ENCODE data around the gene BZW2.
A peak's percentile ranks its signal among the peaks of the same experiment; 100 is the strongest.

Gene BZW2

DNA sequence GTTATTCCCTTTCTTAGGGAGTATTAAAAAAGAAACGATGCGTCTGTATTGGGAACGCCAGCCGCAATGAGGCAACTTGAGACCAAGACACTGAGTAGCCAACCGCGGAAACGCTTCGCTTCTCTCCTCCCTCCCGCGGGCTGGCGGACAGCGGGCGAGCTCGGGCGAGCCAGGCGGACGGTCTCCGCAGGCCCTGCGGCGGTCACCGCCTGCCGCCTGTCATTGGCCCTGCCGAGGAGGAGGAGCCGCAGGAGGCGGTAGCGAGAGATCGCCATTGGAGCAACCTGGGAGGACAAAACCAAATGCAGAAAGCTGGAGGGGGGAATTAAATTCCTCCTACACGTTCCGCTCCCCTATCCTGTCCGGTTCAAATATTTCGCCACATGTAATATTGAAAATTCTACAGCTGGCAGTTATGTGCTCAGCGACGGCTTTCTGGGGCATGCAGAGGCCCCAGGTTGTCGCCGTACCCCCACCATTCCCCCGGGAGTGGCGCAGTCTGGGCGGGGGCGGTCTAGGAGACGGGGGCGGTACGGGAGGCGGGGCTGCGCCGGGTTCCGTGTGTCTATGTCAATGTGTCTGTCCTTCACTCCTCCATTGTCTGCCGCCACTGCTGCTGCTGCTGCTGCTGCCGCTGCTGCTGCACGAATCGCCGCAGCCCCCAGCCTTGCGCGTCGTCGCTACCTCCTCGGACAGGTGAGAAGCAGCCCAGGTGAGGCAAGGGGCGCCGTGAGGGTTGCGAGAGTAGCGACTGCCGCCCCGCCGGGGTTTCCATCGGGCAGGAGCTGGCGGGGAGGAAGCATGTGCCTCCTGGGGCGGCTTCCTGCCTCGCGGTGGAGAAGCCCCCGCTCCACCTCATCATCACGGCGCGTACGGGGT lies at the start of gene BZW2, which contains the start of gene ANKMY2:
TSS of gene BZW2 (plus strand) at position 589 of the 879 bp plus-strand sequence. CDS start 19,263 bp downstream, outside the sequence.
TSS of gene ANKMY2 (minus strand) at position 162 of the 879 bp plus-strand sequence. CDS start 181 bp downstream, outside the sequence.
- peak; percentile 96 for DNase-seq (ENCODE audit: low spot score)

GRCh38 chr7:16598015-16598414 lies 48.0 kb upstream of the BZW2 start:
- no peak for DNase-seq (ENCODE audit: low spot score)

- DNase-seq (ENCODE audit: low spot score), result no peak
These were observed 46.1 kb upstream of the BZW2 start for GRCh38 chr7:16599860-16600259.

GRCh38 chr7:16603633-16604032 lies 42.3 kb upstream of the BZW2 start:
- no peak for DNase-seq (ENCODE audit: low spot score)

GRCh38 chr7:16604054-16604453 lies 41.9 kb upstream of the BZW2 start:
- DNase-seq (ENCODE audit: low spot score), result peak; percentile 56

- no peak for DNase-seq (ENCODE audit: low spot score)
These were observed 39.3 kb upstream of the BZW2 start for GRCh38 chr7:16606704-16607103.

- DNase-seq (ENCODE audit: low spot score), result no peak
These were observed 36.0 kb upstream of the BZW2 start for GRCh38 chr7:16609842-16610450.

GRCh38 chr7:16611711-16612110 lies 34.3 kb upstream of the BZW2 start:
- no peak for DNase-seq (ENCODE audit: low spot score)

DNA sequence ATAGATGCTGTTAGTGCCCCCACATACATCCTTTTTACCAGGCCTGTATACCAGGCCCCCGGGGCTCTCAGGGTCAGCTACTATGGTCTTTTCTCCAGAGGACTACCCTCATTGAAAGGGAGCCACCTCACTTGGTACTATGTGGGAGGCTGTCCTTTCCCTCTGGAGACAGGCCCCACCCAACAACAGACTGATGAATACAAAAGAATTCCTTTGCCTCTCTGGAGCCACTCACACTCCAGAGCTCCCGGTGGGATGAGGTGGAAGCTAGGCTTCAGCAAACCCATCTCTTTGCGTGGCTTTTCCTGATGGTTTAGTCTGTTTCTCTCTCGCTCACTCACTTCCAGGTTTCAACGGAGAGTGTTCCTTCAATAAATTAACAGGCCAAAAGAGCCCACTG lies 30.8 kb upstream of the BZW2 start:
- no peak for DNase-seq (ENCODE audit: low spot score)

- DNase-seq (ENCODE audit: low spot score), result no peak
These were observed 29.9 kb upstream of the BZW2 start for GRCh38 chr7:16616122-16616521.

DNA sequence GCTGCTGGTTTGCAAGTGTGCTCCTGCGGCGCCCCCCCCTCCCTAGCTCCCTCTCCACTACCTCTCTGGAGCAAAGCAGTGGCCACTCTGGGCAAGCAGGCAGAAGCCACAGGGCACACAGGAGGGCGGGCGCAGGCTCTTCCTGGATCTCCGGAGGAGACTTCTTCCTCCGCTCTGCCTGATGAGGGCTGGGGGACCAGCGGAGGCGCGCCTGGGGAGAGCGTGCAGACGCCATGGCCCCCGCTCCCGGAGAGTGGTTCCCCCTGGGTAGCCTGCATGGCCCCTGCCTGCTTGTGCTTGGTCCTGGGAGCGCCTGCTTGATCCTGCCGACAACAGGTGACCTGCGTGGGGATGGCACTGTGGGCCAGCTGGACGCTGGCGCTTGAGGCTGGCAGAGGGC lies 29.4 kb upstream of the BZW2 start:
- DNase-seq (ENCODE audit: low spot score), result no peak

DNA sequence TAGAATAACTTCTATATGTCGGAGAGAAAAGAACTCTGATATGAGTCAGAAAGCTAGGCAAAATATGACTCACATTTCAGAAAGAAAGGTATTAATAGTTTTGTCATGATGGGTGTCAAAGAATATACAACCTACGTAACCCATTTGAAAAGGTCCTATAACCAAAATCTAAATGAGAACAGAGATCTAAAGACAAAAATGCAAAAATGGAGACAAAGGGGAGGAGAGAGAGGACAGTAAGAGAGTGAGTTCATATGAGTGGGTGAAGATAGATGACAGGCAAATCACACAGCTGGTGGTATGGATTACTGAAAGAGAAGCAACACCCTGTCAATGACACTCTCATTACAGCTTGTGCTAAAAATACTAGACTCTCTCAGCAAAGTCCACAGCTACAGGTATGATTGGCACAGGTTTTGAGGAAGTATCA lies 26.0 kb upstream of the BZW2 start:
- DNase-seq (ENCODE audit: low spot score), result no peak

GRCh38 chr7:16626388-16626787 lies 19.6 kb upstream of the BZW2 start:
- DNase-seq (ENCODE audit: low spot score), result no peak

- DNase-seq (ENCODE audit: low spot score), result no peak
These were observed 18.7 kb upstream of the BZW2 start for GRCh38 chr7:16627236-16627635.

DNA sequence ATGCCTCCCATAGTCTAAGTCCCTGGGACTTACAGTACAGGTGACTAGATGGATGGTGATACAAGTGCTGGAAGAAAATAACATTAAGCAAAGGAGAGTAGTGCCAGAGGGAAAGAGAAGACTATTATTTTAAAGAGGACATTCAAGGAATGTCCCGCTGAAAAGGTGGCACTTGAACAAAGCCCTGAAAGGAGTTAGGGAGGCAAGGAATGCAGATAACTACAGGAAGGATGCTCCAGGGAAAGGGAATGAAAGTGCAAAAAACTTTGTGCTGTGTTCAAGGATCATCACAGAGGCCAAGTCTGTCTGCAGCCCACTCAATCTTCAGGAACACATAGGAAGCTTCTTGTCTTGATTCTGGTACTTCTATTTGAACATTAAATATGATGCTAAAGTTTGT lies 15.3 kb upstream of the BZW2 start:
- DNase-seq (ENCODE audit: low spot score), result no peak

- no peak for DNase-seq (ENCODE audit: low spot score)
These were observed 11.7 kb upstream of the BZW2 start for GRCh38 chr7:16634271-16634738.

DNA sequence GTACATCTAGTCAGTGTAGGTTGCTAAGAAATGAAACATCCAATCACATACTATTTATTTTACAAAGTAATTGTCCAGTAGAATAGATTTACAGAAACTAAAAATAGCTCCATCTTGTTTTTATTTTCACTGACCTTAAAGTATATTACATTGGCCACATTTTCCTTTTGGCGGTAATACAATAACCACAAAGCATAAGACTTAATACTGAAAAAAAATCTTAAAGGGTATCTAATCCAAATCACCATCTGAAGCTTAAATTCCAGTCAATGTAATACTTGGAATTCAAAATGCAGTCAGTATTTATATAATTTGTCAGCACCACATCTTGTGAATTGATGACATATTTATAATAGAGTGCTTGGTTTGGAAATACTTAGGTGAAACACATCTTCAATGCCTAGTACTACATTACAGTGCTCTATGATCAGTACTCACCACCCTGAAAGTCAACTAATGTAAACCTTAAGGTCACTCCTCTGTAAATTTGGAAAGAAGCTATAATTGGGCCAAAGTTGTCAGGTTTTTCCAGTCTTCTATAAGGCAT lies 9.4 kb upstream of the BZW2 start:
- DNase-seq (ENCODE audit: low spot score), result no peak

- DNase-seq (ENCODE audit: low spot score), result no peak
These were observed 8.6 kb upstream of the BZW2 start for GRCh38 chr7:16637379-16637778.

DNA sequence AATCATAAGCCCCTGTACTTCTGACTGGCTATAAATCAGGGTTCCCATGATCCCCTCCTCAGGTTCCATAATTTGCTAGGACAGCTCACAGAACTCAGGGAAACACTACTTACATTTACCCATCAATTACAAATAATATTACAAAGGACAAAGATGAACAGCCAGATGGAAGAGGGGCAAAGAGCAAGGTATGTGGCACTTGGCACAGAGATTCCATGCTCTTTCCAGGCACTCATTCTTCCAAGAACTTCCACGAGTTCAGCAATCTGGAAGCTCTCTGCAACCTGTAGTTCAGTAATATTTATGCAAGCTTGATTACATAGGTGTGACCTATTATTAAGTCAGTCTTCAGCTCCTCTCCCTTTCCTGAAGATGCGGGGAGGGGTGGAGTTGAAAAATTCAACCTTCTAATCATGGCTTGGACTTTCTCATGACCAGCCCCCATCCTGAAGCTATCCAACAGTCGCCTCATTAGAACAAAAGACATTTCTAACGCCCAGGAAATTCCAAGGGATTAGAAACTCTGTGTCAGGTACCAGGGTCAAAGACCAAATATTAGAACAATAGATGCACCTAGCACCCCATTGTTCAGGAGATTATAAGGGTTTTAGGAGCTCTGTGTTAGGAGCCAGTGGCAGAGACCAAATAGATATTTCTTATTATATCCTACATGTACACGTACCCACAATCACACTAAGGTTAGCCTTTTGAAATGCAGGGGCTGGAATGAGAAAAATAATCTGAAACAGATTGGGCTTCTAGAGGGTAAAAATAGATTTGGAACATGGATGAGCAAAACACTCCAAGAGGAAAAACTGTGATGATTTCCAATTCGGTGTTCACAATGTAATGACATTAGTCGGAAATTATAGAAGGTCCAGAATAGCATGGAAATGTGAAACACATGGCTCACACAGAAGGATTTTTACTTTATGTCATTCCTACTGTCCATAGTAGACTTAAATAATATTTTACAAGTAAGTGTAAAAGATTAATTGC lies 7.4 kb upstream of the BZW2 start:
- DNase-seq (ENCODE audit: low spot score), result no peak

- DNase-seq (ENCODE audit: low spot score), result peak; percentile 28
These were observed 1.8 kb upstream of the BZW2 start for GRCh38 chr7:16644157-16644556.
